Progenitor cell of endocrine pancreas (in vitro differentiated cells): ENCODE data around the gene ABCC1. TPM values are rescaled to one million over a fixed set of nuclear protein-coding genes. Genes with fewer than 3 reads are reported as not detected.

Source experiments
- DNase-seq: peaks from one replicate; pipeline ENCODE4 v3.0.0; 2021; ENCODE audit warnings: low spot score; ENCODE audit not compliant: unreplicated experiment
- H3K27ac Mint-ChIP-seq: 2 replicates; pipeline ENCODE4 v1.8.0; 2021; ENCODE audit warnings: mild to moderate bottlenecking, moderate library complexity, mixed read lengths
- H3K27me3 Mint-ChIP-seq: 2 replicates; pipeline ENCODE4 v1.8.0; 2021; ENCODE audit warnings: mixed read lengths
- H3K36me3 Mint-ChIP-seq: 2 replicates; pipeline ENCODE4 v1.8.0; 2022; ENCODE audit warnings: mixed read lengths; ENCODE audit not compliant: insufficient read depth
- H3K4me1 Mint-ChIP-seq: 2 replicates; pipeline ENCODE4 v1.8.0; 2021; ENCODE audit warnings: low read depth, mixed read lengths
- H3K4me3 Mint-ChIP-seq: 2 replicates; pipeline ENCODE4 v1.8.0; 2021; ENCODE audit warnings: low read depth, mild to moderate bottlenecking, moderate library complexity, mixed read lengths
- H3K9me3 Mint-ChIP-seq: 2 replicates; pipeline ENCODE4 v1.8.0; 2021; ENCODE audit warnings: low read depth, mixed read lengths
- total RNA-seq: library from RNA; stranded (reverse); gene quantifications from 2 replicates; pipeline ENCODE4 v1.2.1, GENCODE V29; 2021
- TF ChIP-seq, protein P1 (sequence below): fragments of 200-600 bp; sonication (generic); IDR thresholded peaks from one replicate; pipeline ENCODE4 v1.5.0; 2021; ENCODE audit warnings: antibody characterized with exemption, mild to moderate bottlenecking; ENCODE audit not compliant: unreplicated experiment

The ABCC1 gene
- total RNA-seq, 1 donor from 2014 or later: 47.2 TPM

DNA sequence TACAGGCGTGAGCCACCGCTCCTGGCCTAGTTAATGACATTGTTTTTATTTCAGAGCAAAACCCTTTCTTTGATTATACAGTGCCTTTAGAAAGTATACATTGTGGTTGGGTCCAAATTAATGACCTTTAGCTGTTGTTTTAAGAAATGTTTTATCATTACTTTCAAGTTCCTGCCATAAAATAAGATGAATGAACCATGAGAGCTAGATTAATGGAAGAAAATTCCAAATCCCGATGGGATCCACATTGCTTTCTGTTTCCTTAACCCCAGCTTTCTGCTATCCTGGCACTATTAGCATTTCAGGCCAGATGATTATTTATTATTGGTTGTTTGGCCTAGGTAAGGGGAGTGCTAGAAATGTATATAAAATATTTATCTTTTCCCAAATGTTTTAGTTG is 131.7 kb downstream of the ABCC1 start:
- Mint-ChIP-seq H3K27ac (no peak overlapping the region), H3K4me1 (no peaks in the 10 kb centered on the region), H3K9me3 (peaks cover 4% of the 10 kb centered on the region), H3K27me3 (no peaks in the 10 kb centered on the region), H3K36me3 (peaks cover 33% of the 10 kb centered on the region), H3K4me3 (no peak overlapping the region)
- TF ChIP-seq, protein P1, sequence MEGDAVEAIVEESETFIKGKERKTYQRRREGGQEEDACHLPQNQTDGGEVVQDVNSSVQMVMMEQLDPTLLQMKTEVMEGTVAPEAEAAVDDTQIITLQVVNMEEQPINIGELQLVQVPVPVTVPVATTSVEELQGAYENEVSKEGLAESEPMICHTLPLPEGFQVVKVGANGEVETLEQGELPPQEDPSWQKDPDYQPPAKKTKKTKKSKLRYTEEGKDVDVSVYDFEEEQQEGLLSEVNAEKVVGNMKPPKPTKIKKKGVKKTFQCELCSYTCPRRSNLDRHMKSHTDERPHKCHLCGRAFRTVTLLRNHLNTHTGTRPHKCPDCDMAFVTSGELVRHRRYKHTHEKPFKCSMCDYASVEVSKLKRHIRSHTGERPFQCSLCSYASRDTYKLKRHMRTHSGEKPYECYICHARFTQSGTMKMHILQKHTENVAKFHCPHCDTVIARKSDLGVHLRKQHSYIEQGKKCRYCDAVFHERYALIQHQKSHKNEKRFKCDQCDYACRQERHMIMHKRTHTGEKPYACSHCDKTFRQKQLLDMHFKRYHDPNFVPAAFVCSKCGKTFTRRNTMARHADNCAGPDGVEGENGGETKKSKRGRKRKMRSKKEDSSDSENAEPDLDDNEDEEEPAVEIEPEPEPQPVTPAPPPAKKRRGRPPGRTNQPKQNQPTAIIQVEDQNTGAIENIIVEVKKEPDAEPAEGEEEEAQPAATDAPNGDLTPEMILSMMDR: no peak
- DNase-seq: no peak

DNA sequence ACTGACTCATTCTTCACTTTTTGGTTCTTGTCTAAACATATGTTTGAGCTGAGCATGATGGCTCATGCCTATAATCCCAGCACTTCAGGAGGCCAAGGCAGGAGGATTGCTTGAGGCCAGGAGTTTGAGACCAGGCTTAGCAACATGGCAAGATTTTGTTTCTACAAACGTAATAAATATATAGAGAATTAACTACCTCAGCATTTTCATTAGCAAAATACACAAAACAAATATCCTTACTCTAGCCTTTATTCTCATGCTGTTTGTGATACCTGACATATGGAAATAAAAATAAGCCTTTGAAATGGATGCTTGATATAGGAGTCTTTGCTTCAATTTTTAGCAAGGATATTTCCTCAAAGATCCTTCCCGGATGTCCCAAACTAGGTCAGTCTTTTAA is 132.8 kb downstream of the ABCC1 start:
- Mint-ChIP-seq H3K27ac (no peak overlapping the region), H3K27me3 (no peaks in the 10 kb centered on the region), H3K36me3 (peaks cover 33% of the 10 kb centered on the region), H3K9me3 (peaks cover 4% of the 10 kb centered on the region), H3K4me3 (no peak overlapping the region), H3K4me1 (no peaks in the 10 kb centered on the region)
- TF ChIP-seq, protein P1: no peak
- DNase-seq: no peak

DNA sequence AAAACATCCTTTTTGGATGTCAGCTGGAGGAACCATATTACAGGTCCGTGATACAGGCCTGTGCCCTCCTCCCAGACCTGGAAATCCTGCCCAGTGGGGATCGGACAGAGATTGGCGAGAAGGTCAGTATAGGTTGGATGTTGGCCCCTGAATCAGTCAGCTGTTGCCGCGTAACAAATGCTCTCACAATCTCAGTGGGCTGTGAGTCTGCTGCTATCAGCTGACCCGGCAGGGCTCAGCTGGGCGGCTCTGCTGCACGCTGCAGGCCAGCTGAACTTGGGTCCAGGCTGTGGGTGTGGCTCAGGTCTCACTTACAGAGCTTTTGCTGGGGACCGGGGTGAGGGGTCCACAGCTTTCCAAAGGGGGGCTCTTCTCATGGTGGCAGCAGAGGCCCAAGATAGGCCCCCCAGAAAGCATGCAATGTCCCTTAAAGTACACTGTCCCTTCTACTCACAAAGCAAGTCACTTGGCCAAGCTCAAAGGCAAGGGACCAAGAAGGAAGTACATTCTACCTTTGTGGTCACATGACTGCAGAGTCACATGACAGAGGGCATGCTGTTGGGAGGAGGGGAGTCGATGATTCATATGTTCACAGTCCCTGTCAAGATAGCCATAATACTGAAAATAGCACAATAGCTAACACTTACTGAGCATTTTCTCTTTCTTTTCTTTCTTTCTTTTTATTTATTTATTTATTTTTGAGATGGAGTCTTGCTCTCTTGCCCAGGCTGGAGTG is 134.2 kb downstream of the ABCC1 start:
- Mint-ChIP-seq H3K4me1 (no peaks in the 10 kb centered on the region), H3K9me3 (peaks cover 4% of the 10 kb centered on the region), H3K36me3 (peaks cover 31% of the 10 kb centered on the region), H3K27ac (no peak overlapping the region), H3K4me3 (no peak overlapping the region), H3K27me3 (no peaks in the 10 kb centered on the region)
- no peak for DNase-seq
- TF ChIP-seq, protein P1: no peak

DNA sequence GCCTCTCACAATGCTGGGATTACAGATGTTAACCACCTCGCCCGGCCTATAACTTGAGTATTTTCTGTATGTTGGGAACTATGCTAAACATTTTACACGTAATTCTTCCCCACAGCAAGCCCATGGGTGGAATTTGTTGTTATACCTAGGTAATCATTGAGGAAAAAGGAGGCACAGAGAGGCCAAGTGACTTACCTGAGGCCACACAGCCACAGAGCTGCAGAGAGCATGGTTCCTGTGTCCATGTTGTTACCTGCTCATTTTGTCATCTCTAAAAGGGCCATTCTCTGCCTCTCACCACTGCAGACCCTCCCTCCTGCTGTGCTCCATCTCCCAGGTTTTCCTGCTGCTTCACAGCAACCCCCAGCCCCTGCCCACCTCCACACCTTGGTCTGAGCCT is 135.5 kb downstream of the ABCC1 start:
- Mint-ChIP-seq H3K27me3 (no peaks in the 10 kb centered on the region), H3K36me3 (peaks cover 28% of the 10 kb centered on the region), H3K9me3 (peaks cover 4% of the 10 kb centered on the region), H3K4me1 (no peaks in the 10 kb centered on the region), H3K4me3 (no peak overlapping the region), H3K27ac (no peak overlapping the region)
- DNase-seq: no peak
- TF ChIP-seq, protein P1: no peak

DNA sequence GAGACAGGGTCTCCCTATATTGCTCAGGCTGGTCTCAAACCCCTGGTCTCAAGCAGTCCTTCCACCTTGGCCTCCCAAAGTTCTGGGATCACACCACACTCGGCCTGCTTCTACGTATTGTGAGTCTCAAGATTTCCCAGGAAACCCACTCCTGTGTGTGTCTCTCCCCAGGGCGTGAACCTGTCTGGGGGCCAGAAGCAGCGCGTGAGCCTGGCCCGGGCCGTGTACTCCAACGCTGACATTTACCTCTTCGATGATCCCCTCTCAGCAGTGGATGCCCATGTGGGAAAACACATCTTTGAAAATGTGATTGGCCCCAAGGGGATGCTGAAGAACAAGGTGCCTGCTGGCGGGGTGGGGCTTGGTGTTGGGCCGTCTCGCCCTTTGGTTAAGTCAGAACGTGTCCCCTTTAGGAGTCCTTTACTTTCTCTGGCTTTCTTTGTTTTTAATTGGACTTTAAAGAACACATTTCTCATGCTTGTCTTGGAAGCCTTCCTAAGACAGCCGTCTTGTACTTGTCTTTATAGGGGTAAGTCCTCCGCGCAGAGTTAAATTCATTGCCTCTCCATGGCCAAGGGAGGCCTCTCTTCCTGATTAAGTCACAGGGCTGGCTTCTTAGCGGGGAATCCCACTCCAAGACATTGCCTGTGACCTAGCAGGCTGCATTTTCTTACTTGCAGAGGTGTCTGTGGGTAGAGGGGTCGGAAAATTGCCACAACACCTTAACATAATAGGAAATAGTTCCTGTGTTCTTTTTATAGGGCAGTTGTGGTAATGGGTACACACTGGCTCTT is 137.4 kb downstream of the ABCC1 start:
- no peak for DNase-seq
- peaks cover 32% of the 10 kb centered on the region for H3K36me3 Mint-ChIP-seq
- no peaks in the 10 kb centered on the region for H3K27me3 Mint-ChIP-seq
- H3K4me1 Mint-ChIP-seq: no peaks in the 10 kb centered on the region
- no peak overlapping the region for H3K27ac Mint-ChIP-seq
- peaks cover 4% of the 10 kb centered on the region for H3K9me3 Mint-ChIP-seq
- H3K4me3 Mint-ChIP-seq: no peak overlapping the region
- TF ChIP-seq, protein P1: no peak
